Measurements from ENCODE around the gene DUSP3.

DNA sequence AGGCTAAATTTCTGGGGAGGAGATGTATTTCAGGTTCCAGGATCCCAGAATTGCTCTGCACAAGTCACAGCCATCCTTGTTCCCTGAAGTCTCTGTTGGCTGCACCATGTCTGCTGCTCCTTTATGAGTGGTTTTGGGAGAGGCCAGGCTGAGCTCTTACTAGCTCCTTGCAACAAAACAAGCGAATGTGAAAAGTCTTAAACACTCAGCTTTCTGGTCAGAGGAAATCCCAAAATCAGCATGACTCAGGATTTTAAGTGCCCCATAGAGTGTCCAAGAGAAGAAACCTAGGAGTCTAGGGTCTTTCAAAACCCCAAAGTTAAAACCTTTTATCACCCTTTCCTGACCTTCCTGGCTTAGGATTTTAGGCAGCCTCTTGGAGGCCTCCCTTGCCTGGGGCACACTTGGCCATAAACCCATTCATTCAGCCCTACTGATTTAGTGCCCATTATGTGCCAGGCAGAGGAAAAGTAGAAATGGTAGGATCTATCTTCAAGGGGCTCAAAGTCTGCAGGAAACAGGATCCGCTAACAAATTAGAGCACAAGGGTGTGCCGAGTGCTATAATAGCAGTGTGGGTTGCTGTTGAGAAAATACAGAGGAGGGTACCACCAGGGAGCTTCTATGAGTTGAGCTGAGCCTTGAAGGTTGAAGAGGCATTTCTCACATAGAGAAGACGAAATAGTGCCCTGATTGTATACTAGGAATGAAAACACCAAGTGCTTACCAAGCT lies 57.1 kb downstream of the DUSP3 start:
- TF ChIP-seq, protein P1, sequence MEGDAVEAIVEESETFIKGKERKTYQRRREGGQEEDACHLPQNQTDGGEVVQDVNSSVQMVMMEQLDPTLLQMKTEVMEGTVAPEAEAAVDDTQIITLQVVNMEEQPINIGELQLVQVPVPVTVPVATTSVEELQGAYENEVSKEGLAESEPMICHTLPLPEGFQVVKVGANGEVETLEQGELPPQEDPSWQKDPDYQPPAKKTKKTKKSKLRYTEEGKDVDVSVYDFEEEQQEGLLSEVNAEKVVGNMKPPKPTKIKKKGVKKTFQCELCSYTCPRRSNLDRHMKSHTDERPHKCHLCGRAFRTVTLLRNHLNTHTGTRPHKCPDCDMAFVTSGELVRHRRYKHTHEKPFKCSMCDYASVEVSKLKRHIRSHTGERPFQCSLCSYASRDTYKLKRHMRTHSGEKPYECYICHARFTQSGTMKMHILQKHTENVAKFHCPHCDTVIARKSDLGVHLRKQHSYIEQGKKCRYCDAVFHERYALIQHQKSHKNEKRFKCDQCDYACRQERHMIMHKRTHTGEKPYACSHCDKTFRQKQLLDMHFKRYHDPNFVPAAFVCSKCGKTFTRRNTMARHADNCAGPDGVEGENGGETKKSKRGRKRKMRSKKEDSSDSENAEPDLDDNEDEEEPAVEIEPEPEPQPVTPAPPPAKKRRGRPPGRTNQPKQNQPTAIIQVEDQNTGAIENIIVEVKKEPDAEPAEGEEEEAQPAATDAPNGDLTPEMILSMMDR (IDR thresholded peaks at IDR 0.05): no peak
- TF ChIP-seq POLR2A (IDR thresholded peaks at IDR 0.05): no peak

All from ovary (tissue), 3 donors.